Measurements from ENCODE around the gene CIART.
"Not testable (repeated sequence)": the region's sequence is repeated elsewhere in the genome, so short reads cannot be mapped to it uniquely, and the experiment has no call there.

The CIART gene

GRCh38 chr1:150262388-150263320 is 19.7 kb upstream of the CIART start:
- no peak for DNase-seq

GRCh38 chr1:150263549-150263948 is 18.8 kb upstream of the CIART start:
- DNase-seq: no peak

GRCh38 chr1:150267896-150268295 is 14.5 kb upstream of the CIART start:
- DNase-seq: no peak

- no peak for DNase-seq
Observed at GRCh38 chr1:150268340-150268704, 14.0 kb upstream of the CIART start.

GRCh38 chr1:150268705-150269403 is 13.5 kb upstream of the CIART start, which contains the start of gene APH1A:
TSS of gene APH1A (minus strand) at chr1:150269016. CDS start at chr1:150268810, 206 bp downstream.
- DNase-seq: peak; percentile 56

GRCh38 chr1:150269451-150269850 is 12.9 kb upstream of the CIART start:
- DNase-seq: no peak

- no peak for DNase-seq
Observed at GRCh38 chr1:150271291-150271959, 10.9 kb upstream of the CIART start.

- DNase-seq: no peak
Observed at GRCh38 chr1:150273311-150273710, 9.0 kb upstream of the CIART start.

- no peak for DNase-seq
Observed at GRCh38 chr1:150280138-150280707, 2.1 kb upstream of the CIART start.

GRCh38 chr1:150281221-150281757 is 1.1 kb upstream of the CIART start:
- DNase-seq: no peak

- DNase-seq: no peak
Observed at GRCh38 chr1:150282558-150282958, 204 bp downstream of the CIART start.

GRCh38 chr1:150283260-150283659 is 906 bp downstream of the CIART start:
- no peak for DNase-seq

- no peak for DNase-seq
Observed at GRCh38 chr1:150288382-150288781, 6.0 kb downstream of the CIART start.

GRCh38 chr1:150288822-150289221 is 6.5 kb downstream of the CIART start:
- DNase-seq: no peak

- peak; percentile 37 for DNase-seq
Observed at GRCh38 chr1:150293433-150294253, 11.3 kb downstream of the CIART start, which contains the start of gene MRPS21. TSS of gene MRPS21 (plus strand) at chr1:150293861. CDS start at chr1:150294367, 506 bp downstream.

GRCh38 chr1:150295476-150295875 is 13.1 kb downstream of the CIART start:
- DNase-seq: no peak

GRCh38 chr1:150299716-150300115 is 17.4 kb downstream of the CIART start:
- DNase-seq: no peak

- DNase-seq: no peak
Observed at GRCh38 chr1:150302338-150302737, 20.0 kb downstream of the CIART start.

GRCh38 chr1:150302902-150303301 is 20.5 kb downstream of the CIART start:
- no peak for DNase-seq

GRCh38 chr1:150308585-150308984 is 26.2 kb downstream of the CIART start:
- DNase-seq: not testable (repeated sequence)

GRCh38 chr1:150309758-150310508 is 27.6 kb downstream of the CIART start:
- no peak for DNase-seq

All from NCI-H1417 treated with DMSO at 0.1 percent for 48 hours (cell line).